Aorta (tissue), 5 donors: ENCODE results near the gene KLHL7. TPM values are rescaled to one million over a fixed set of nuclear protein-coding genes. Genes with fewer than 3 reads are reported as not detected.
"Not testable (repeated sequence)": the region's sequence is repeated elsewhere in the genome, so short reads cannot be mapped to it uniquely, and the experiment has no call there.

Source experiments
- ATAC-seq: fragments of 200-7000 bp; cut with Tn5 transposase; one replicate; pipeline ENCODE4 v1.9.1; 2022; ENCODE audit warnings: moderate library complexity; ENCODE audit not compliant: low FRiP score
- DNase-seq, 2 donors: peaks; one replicate each; pipeline ENCODE4 v3.0.0-alpha.2; 2020
- H3K27ac ChIP-seq, 2 donors: one replicate each; pipeline ENCODE4 v1.5.1; 2013; ENCODE audit warnings: low read length in 2 of 2, mild to moderate bottlenecking in 2 of 2, moderate library complexity in 2 of 2, control low read depth in 1 of 2, inconsistent platforms in 1 of 2, low read depth in 1 of 2
- H3K27me3 ChIP-seq, 2 donors: one replicate each; pipeline ENCODE4 v1.6.1; 2013; ENCODE audit warnings: control low read depth in 1 of 2, low read length in 1 of 2, mild to moderate bottlenecking in 1 of 2, moderate library complexity in 1 of 2; ENCODE audit not compliant: insufficient read depth in 2 of 2, control insufficient read depth in 1 of 2
- H3K36me3 ChIP-seq, 2 donors: one replicate each; pipeline ENCODE4 v1.6.1; 2013; ENCODE audit warnings: control low read depth in 1 of 2, low read length in 1 of 2, mild to moderate bottlenecking in 1 of 2; ENCODE audit not compliant: insufficient read depth in 2 of 2, control insufficient read depth in 1 of 2
- H3K4me1 ChIP-seq, 2 donors: one replicate each; pipeline ENCODE4 v1.6.1; 2013; ENCODE audit warnings: low read length in 2 of 2, control low read depth in 1 of 2, mild to moderate bottlenecking in 1 of 2, moderate library complexity in 1 of 2; ENCODE audit not compliant: insufficient read depth in 2 of 2, control insufficient read depth in 1 of 2
- H3K4me3 ChIP-seq, 2 donors: one replicate each; pipeline ENCODE4 v1.5.1; 2013; ENCODE audit warnings: low read length in 2 of 2, control low read depth in 1 of 2, mild to moderate bottlenecking in 1 of 2
- H3K9me3 ChIP-seq: one replicate; pipeline ENCODE4 v1.6.1; 2013; ENCODE audit warnings: mild to moderate bottlenecking, low read length; ENCODE audit not compliant: control insufficient read depth
- WGBS, 2 donors: extraction: QIAGEN DNeasy Blood & Tissue Kit; methylation state at CpG; one replicate each; pipeline ENCODE4 v1.1.7; 2013; 5-methylcytosine and 5-hydroxymethylcytosine counted together
- intact Hi-C, 2 donors: fragments of 100-400 bp; cut with DNase I; formaldehyde crosslinking; loops; one replicate each; pipeline versions ENCODE4 v1.14.2 to v1.15.0; 2022
- polyA plus RNA-seq, 2 donors: library from polyadenylated mRNA; stranded (reverse); fragments of 200-250 nt; gene quantifications; one replicate each; pipeline ENCODE4 v1.2.3, GENCODE V29; 2013
- total RNA-seq, 2 donors: library from RNA; stranded (reverse); fragmentation: NEBNext Ultra II Directional; extraction: Animal tissue kit (Norgen Biotek cat#: 25700); gene quantifications; one replicate each; pipeline ENCODE4 v1.2.1, GENCODE V29; 2021
- donor health status: healthy with polysubstance abuse.
- donor health status: Bipolar disorder and iron deficiency.
- donor health status: DM: no; HTN: no; CAD: no.
- donor health status: DM: no; HTN: no; CAD: no.
- donor health status: DM: yes; HTN: yes; CAD: no.

KLHL7 gene
- total and polyA plus RNA-seq, 4 donors: 10.5 to 23.0 (median 19.8) TPM

- H3K27ac ChIP-seq: no peak overlapping the region
Observed at GRCh38 chr7:23115991-23116390, 10.4 kb downstream of the KLHL7 start.

GRCh38 chr7:23117841-23118240 is 12.3 kb downstream of the KLHL7 start:
- Histone ChIP-seq H3K4me3 (no peak overlapping the region), H3K36me3 (no peaks in the 10 kb centered on the region), H3K27ac (no peak overlapping the region), H3K9me3 (no peaks in the 10 kb centered on the region), H3K27me3 (no peaks in the 10 kb centered on the region), H3K4me1 (peaks cover 2 to 4% of the 10 kb centered on the region in 2 donors)
- intact Hi-C loops: no loop called here
- ATAC-seq: no peak
- no peak for DNase-seq
- 58 to 62% methylated on average over 2 of the region's 2 CpGs for WGBS, 2 donors

More at GRCh38 chr7:23115991-23116390, 10.4 kb downstream of the KLHL7 start:
- WGBS, 2 donors: 55 to 68% methylated on average over 2 of the region's 2 CpGs
- intact Hi-C loops: no loop called here
- no peaks in the 10 kb centered on the region for H3K36me3 ChIP-seq
- DNase-seq: no peak
- no peaks in the 10 kb centered on the region for H3K9me3 ChIP-seq
- no peak for ATAC-seq
- peaks cover 2 to 4% of the 10 kb centered on the region in 2 donors for H3K4me1 ChIP-seq
- no peak overlapping the region for H3K4me3 ChIP-seq
- no peaks in the 10 kb centered on the region for H3K27me3 ChIP-seq

- 96 to 97% methylated on average over 4 of the region's 4 CpGs for WGBS, 2 donors
- Histone ChIP-seq H3K9me3 (no peaks in the 10 kb centered on the region), H3K36me3 (no peaks in the 10 kb centered on the region), H3K27me3 (no peaks in the 10 kb centered on the region), H3K27ac (no peak overlapping the region), H3K4me1 (peaks cover 1 to 2% of the 10 kb centered on the region in 2 donors), H3K4me3 (no peak overlapping the region)
- ATAC-seq (no peak), DNase-seq (no peak)
- intact Hi-C loops: no loop called here
Observed at GRCh38 chr7:23120106-23120505, 14.5 kb downstream of the KLHL7 start.

GRCh38 chr7:23121165-23121564 is 15.6 kb downstream of the KLHL7 start:
- ATAC-seq (no peak), DNase-seq (no peak)
- Histone ChIP-seq H3K27me3 (no peaks in the 10 kb centered on the region), H3K4me1 (peaks cover 0 to 2% of the 10 kb centered on the region in 2 donors), H3K36me3 (peaks cover 2% of the 10 kb centered on the region in 2 donors), H3K9me3 (no peaks in the 10 kb centered on the region), H3K4me3 (no peak overlapping the region), H3K27ac (no peak overlapping the region)
- intact Hi-C loops: no loop called here
- WGBS, 2 donors: 88 to 94% methylated on average over 4 of the region's 4 CpGs

GRCh38 chr7:23123007-23123406 is 17.4 kb downstream of the KLHL7 start:
- intact Hi-C loops: no loop called here
- no peak for DNase-seq
- Histone ChIP-seq H3K9me3 (no peaks in the 10 kb centered on the region), H3K36me3 (peaks cover 2 to 4% of the 10 kb centered on the region in 2 donors), H3K27ac (no peak overlapping the region), H3K27me3 (no peaks in the 10 kb centered on the region), H3K4me3 (no peak overlapping the region), H3K4me1 (no peaks in the 10 kb centered on the region)
- no peak for ATAC-seq
- 37 to 38% methylated on average over 2 of the region's 2 CpGs for WGBS, 2 donors

GRCh38 chr7:23123465-23123864 is 17.9 kb downstream of the KLHL7 start:
- intact Hi-C loops: no loop called here
- H3K27ac ChIP-seq: no peak overlapping the region
- H3K4me1 ChIP-seq: no peaks in the 10 kb centered on the region
- no peak overlapping the region for H3K4me3 ChIP-seq
- H3K36me3 ChIP-seq: peaks cover 2 to 4% of the 10 kb centered on the region in 2 donors
- H3K27me3 ChIP-seq: no peaks in the 10 kb centered on the region
- H3K9me3 ChIP-seq: no peaks in the 10 kb centered on the region
- ATAC-seq (no peak), DNase-seq (no peak)
- 6 to 14% methylated on average over 5 of the region's 5 CpGs for WGBS, 2 donors

- no peaks in the 10 kb centered on the region for H3K27me3 ChIP-seq
- peaks cover 4% of the 10 kb centered on the region in 2 donors for H3K36me3 ChIP-seq
- H3K4me1 ChIP-seq: no peaks in the 10 kb centered on the region
- H3K4me3 ChIP-seq: no peak overlapping the region
- 72 to 86% methylated on average over 4 of the region's 4 CpGs for WGBS, 2 donors
- intact Hi-C loops: no loop called here
- no peak overlapping the region for H3K27ac ChIP-seq
- DNase-seq (no peak), ATAC-seq (no peak)
- H3K9me3 ChIP-seq: no peaks in the 10 kb centered on the region
Observed at GRCh38 chr7:23129036-23129435, 23.5 kb downstream of the KLHL7 start.

GRCh38 chr7:23131799-23132198 is 26.2 kb downstream of the KLHL7 start:
- WGBS, 2 donors: 97 to 98% methylated on average over 2 of the region's 2 CpGs
- ATAC-seq, H3K4me3 ChIP-seq, H3K27me3 ChIP-seq, H3K36me3 ChIP-seq, H3K9me3 ChIP-seq, H3K4me1 ChIP-seq, intact Hi-C loops, DNase-seq, H3K27ac ChIP-seq: not testable (repeated sequence)

- Histone ChIP-seq H3K36me3 (peaks cover 0 to 2% of the 10 kb centered on the region in 2 donors), H3K9me3 (no peaks in the 10 kb centered on the region), H3K27me3 (no peaks in the 10 kb centered on the region), H3K4me1 (no peaks in the 10 kb centered on the region), H3K4me3 (no peak overlapping the region), H3K27ac (no peak overlapping the region)
- intact Hi-C loops: no loop called here
- ATAC-seq (no peak), DNase-seq (no peak)
Observed at GRCh38 chr7:23133797-23134196, 28.2 kb downstream of the KLHL7 start.
